ENCODE measurements around the gene GPR34.

Gene GPR34

GRCh38 chrX:41734530-41734929 lies 45.8 kb downstream of the GPR34 start:
- H4K20me1 ChIP-seq (ENCODE audit: insufficient read depth, low read length) = no peaks in the 10 kb centered on the region
- no peaks in the 10 kb centered on the region for H3K9me3 ChIP-seq (ENCODE audit: low read length)
- TF ChIP-seq CTCF (IDR thresholded peaks at IDR 0.05; ENCODE audit: low read length) (peak; percentile 46), EZH2 (IDR thresholded peaks at IDR 0.05; ENCODE audit: borderline replicate concordance, low read length) (no peak)
- no peaks in the 10 kb centered on the region; the same call in 1 of the 2 replicates for H3K36me3 ChIP-seq (ENCODE audit: insufficient read depth, low read length)
- H3K4me1 ChIP-seq (ENCODE audit: insufficient read depth, low read length, severe bottlenecking) = peaks cover 68% of the 10 kb centered on the region
- H2AFZ ChIP-seq (ENCODE audit: low read length) = no peak overlapping the region
- H3F3A ChIP-seq (ENCODE audit: insufficient read depth, low read length) = 0 out of 2 replicates have a peak, but pooled peaks cover 4% of the 10 kb centered on the region
- H3K79me2 ChIP-seq (ENCODE audit: insufficient read depth, low read length) = no peaks in the 10 kb centered on the region
- peak overlapping the region; percentile 36; the same call in 1 of the 2 replicates for H3K9ac ChIP-seq (ENCODE audit: low read length)
- peak overlapping the region; percentile 48 for H3K4me2 ChIP-seq (ENCODE audit: low read length)
- H3K27ac ChIP-seq (ENCODE audit: low read depth, low read length, poor library complexity, severe bottlenecking) = peak overlapping the region; percentile 94
- H3K4me3 ChIP-seq (ENCODE audit: low read depth, low read length, poor library complexity, severe bottlenecking) = no peak overlapping the region
- no peaks in the 10 kb centered on the region for H3K27me3 ChIP-seq (ENCODE audit: insufficient read depth, low read length)
- no peaks in the 10 kb centered on the region for H3K9me2 ChIP-seq (ENCODE audit: low read depth, low read length)

GRCh38 chrX:41737065-41737464 lies 48.3 kb downstream of the GPR34 start:
- Histone ChIP-seq H3K4me3 (ENCODE audit: low read depth, low read length, poor library complexity, severe bottlenecking) (no peak overlapping the region), H4K20me1 (ENCODE audit: insufficient read depth, low read length) (no peaks in the 10 kb centered on the region), H3K9me2 (ENCODE audit: low read depth, low read length) (no peaks in the 10 kb centered on the region), H3K36me3 (ENCODE audit: insufficient read depth, low read length) (no peaks in the 10 kb centered on the region; the same call in 1 of the 2 replicates), H3K27ac (ENCODE audit: low read depth, low read length, poor library complexity, severe bottlenecking) (peak overlapping the region; percentile 94), H3F3A (ENCODE audit: insufficient read depth, low read length) (0 out of 2 replicates have a peak, but pooled peaks cover 4% of the 10 kb centered on the region), H3K79me2 (ENCODE audit: insufficient read depth, low read length) (no peaks in the 10 kb centered on the region), H3K27me3 (ENCODE audit: insufficient read depth, low read length) (no peaks in the 10 kb centered on the region), H2AFZ (ENCODE audit: low read length) (no peak overlapping the region), H3K4me1 (ENCODE audit: insufficient read depth, low read length, severe bottlenecking) (peaks cover 47% of the 10 kb centered on the region), H3K9ac (ENCODE audit: low read length) (peak overlapping the region; percentile 38; the same call in 1 of the 2 replicates), H3K9me3 (ENCODE audit: low read length) (no peaks in the 10 kb centered on the region), H3K4me2 (ENCODE audit: low read length) (peak overlapping the region; percentile 16; the same call in 1 of the 2 replicates)
- TF ChIP-seq CTCF (IDR thresholded peaks at IDR 0.05; ENCODE audit: low read length) (no peak), EZH2 (IDR thresholded peaks at IDR 0.05; ENCODE audit: borderline replicate concordance, low read length) (no peak)

- Histone ChIP-seq H3K4me3 (ENCODE audit: low read depth, low read length, poor library complexity, severe bottlenecking) (no peak overlapping the region), H3K27ac (ENCODE audit: low read depth, low read length, poor library complexity, severe bottlenecking) (no peak overlapping the region), H3K9me3 (ENCODE audit: low read length) (no peaks in the 10 kb centered on the region), H3K27me3 (ENCODE audit: insufficient read depth, low read length) (no peaks in the 10 kb centered on the region), H2AFZ (ENCODE audit: low read length) (no peak overlapping the region), H3K9ac (ENCODE audit: low read length) (no peak overlapping the region), H3K4me2 (ENCODE audit: low read length) (no peak overlapping the region), H3K4me1 (ENCODE audit: insufficient read depth, low read length, severe bottlenecking) (peaks cover 28% of the 10 kb centered on the region), H3K9me2 (ENCODE audit: low read depth, low read length) (no peaks in the 10 kb centered on the region), H4K20me1 (ENCODE audit: insufficient read depth, low read length) (no peaks in the 10 kb centered on the region), H3K36me3 (ENCODE audit: insufficient read depth, low read length) (no peaks in the 10 kb centered on the region; the same call in 1 of the 2 replicates), H3F3A (ENCODE audit: insufficient read depth, low read length) (no peaks in the 10 kb centered on the region), H3K79me2 (ENCODE audit: insufficient read depth, low read length) (no peaks in the 10 kb centered on the region)
- TF ChIP-seq EZH2 (IDR thresholded peaks at IDR 0.05; ENCODE audit: borderline replicate concordance, low read length) (no peak), CTCF (IDR thresholded peaks at IDR 0.05; ENCODE audit: low read length) (no peak)
Observed at GRCh38 chrX:41739871-41740270, 51.1 kb downstream of the GPR34 start.
